ENCODE data around the gene CAMTA1. TPM values are rescaled to one million over a fixed set of nuclear protein-coding genes. Genes with fewer than 3 reads are reported as not detected.

The CAMTA1 gene
- total and polyA plus RNA-seq, 4 donors, result 18.0 to 93.5 (median 35.8) TPM

DNA sequence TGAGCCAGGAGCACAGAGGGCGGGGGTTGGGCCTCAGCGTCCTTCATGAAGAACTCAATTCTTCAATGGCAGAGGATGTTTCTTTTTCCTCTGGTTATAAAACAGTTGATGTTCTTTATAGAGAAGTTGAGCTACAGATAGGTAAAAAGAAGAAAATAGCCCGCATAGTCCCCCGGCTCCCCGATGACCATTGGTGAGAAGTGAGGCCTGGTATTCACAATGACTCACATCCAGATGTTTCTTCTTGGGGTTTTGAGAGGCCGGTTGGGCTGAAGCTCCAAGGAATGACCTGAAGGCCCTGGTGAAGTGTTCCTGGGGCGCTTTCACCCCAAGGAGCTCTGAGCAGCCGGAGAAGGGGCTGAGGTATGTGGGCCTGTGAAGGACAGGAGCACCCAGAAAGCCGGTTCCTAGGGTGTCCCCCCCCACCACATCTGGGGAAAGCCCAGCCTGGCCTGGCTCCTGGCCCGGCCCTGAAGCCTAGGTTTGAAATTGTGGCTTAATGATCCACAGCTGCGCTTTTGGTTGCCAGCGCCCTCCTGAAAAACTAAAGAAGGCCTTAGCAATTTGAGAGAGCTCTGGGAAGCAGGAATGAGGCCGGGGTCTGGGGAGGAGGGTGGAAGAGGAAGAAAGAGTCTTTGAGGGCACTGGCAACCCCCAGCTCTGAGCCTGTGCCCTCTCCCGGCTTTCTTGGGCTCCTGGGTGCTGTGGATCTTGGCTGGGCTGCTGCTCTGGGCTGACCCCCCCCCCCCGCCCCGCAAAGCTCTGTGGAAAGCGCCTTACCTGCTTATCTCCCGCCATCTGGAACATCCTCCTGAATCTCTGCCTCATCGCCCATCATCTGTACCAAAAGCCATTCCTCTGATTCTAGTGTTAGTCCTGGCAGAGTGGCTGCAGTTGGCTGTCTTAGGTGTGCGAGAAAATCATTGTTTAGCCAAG lies 444.7 kb downstream of the CAMTA1 start:
- Histone ChIP-seq H3K9ac (ENCODE audit: low read depth in 1 of 2, low read length in 2 of 2) (no peak overlapping the region), H3K27me3 (ENCODE audit: control insufficient read depth in 4 of 4, insufficient read depth in 4 of 4, low read length in 3 of 4) (no peaks in the 10 kb centered on the region), H3K4me3 (ENCODE audit: low read depth in 1 of 3, low read length in 3 of 3) (no peak overlapping the region), H3K36me3 (ENCODE audit: control insufficient read depth in 4 of 4, insufficient read depth in 3 of 4, low read depth in 1 of 4, low read length in 3 of 4) (no peaks in the 10 kb centered on the region), H3K9me3 (ENCODE audit: control insufficient read depth in 4 of 4, low read length in 3 of 4) (no peaks in the 10 kb centered on the region), H3K27ac (ENCODE audit: low read depth in 1 of 2, low read length in 2 of 2) (no peak overlapping the region), H3K4me1 (ENCODE audit: control insufficient read depth in 4 of 4, insufficient read depth in 4 of 4, low read length in 3 of 4) (no peaks in the 10 kb centered on the region)
- peak; percentile 17 for DNase-seq (ENCODE audit: low spot score)
- TF ChIP-seq TAF1 (conservative IDR thresholded peaks at IDR 0.05) (no peak), EGR1 (IDR thresholded peaks at IDR 0.05; ENCODE audit: low read depth in 2 of 2) (no peak), SP1 (IDR thresholded peaks at IDR 0.05) (no peak), FOXA1 (IDR thresholded peaks at IDR 0.05) (no peak), FOXA2 (IDR thresholded peaks at IDR 0.05) (no peak), HNF4A (conservative IDR thresholded peaks at IDR 0.05) (no peak), RXRA (IDR thresholded peaks at IDR 0.05) (no peak), NR2F2 (IDR thresholded peaks at IDR 0.05) (no peak), JUND (IDR thresholded peaks at IDR 0.05) (no peak), YY1 (IDR thresholded peaks at IDR 0.05) (no peak)
- TF ChIP-seq, protein P1, sequence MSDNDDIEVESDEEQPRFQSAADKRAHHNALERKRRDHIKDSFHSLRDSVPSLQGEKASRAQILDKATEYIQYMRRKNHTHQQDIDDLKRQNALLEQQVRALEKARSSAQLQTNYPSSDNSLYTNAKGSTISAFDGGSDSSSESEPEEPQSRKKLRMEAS (IDR thresholded peaks at IDR 0.05), result no peak
- TF ChIP-seq, protein P2, sequence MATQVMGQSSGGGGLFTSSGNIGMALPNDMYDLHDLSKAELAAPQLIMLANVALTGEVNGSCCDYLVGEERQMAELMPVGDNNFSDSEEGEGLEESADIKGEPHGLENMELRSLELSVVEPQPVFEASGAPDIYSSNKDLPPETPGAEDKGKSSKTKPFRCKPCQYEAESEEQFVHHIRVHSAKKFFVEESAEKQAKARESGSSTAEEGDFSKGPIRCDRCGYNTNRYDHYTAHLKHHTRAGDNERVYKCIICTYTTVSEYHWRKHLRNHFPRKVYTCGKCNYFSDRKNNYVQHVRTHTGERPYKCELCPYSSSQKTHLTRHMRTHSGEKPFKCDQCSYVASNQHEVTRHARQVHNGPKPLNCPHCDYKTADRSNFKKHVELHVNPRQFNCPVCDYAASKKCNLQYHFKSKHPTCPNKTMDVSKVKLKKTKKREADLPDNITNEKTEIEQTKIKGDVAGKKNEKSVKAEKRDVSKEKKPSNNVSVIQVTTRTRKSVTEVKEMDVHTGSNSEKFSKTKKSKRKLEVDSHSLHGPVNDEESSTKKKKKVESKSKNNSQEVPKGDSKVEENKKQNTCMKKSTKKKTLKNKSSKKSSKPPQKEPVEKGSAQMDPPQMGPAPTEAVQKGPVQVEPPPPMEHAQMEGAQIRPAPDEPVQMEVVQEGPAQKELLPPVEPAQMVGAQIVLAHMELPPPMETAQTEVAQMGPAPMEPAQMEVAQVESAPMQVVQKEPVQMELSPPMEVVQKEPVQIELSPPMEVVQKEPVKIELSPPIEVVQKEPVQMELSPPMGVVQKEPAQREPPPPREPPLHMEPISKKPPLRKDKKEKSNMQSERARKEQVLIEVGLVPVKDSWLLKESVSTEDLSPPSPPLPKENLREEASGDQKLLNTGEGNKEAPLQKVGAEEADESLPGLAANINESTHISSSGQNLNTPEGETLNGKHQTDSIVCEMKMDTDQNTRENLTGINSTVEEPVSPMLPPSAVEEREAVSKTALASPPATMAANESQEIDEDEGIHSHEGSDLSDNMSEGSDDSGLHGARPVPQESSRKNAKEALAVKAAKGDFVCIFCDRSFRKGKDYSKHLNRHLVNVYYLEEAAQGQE (IDR thresholded peaks at IDR 0.05), result no peak
- TF ChIP-seq, protein P3, sequence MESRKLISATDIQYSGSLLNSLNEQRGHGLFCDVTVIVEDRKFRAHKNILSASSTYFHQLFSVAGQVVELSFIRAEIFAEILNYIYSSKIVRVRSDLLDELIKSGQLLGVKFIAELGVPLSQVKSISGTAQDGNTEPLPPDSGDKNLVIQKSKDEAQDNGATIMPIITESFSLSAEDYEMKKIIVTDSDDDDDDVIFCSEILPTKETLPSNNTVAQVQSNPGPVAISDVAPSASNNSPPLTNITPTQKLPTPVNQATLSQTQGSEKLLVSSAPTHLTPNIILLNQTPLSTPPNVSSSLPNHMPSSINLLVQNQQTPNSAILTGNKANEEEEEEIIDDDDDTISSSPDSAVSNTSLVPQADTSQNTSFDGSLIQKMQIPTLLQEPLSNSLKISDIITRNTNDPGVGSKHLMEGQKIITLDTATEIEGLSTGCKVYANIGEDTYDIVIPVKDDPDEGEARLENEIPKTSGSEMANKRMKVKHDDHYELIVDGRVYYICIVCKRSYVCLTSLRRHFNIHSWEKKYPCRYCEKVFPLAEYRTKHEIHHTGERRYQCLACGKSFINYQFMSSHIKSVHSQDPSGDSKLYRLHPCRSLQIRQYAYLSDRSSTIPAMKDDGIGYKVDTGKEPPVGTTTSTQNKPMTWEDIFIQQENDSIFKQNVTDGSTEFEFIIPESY (IDR thresholded peaks at IDR 0.05), result no peak
- 85% methylated on average over 20 of the region's 20 CpGs for WGBS

DNA sequence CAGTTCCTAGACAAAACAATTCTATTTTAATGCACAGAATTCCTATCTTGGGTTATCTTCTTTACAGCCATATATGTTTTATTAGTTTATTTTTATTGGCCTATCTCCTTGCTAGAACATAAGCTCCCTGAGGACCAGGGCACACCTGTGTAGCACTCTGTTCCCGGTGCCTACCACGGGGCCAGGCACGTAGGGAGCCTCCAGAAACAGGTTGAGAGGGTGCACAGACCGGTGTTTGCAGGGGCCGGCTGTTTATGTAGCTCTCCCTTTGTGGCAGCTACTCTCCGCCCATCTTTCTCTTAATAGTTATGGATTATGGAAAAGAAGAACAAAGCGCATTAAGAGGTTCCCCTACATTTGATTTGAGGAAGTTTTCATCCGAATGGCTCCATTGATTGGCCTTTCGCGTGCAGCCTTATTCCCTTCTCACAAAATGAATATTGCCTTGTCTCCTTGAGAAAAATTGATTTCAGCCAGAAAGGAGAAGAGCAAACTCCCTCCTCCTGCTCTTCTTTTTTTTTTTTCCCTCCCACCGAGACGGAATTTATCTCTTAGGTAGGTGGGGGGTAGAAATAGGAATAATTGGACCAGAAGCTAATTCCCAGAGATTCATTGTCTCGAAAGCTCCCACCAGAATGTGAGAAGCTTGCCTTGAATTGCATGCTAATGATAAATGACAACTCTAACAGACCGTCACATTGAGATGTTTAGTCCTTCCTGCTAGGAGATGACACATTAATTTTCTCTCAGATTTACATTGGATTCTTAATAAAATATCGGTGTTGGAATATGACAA lies 447.4 kb downstream of the CAMTA1 start:
- H3K4me3 ChIP-seq (ENCODE audit: low read depth in 1 of 3, low read length in 3 of 3), result no peak overlapping the region
- no peaks in the 10 kb centered on the region for H3K27me3 ChIP-seq (ENCODE audit: control insufficient read depth in 4 of 4, insufficient read depth in 4 of 4, low read length in 3 of 4)
- WGBS, result 89% methylated on average over 15 of the region's 15 CpGs
- TF ChIP-seq JUND (IDR thresholded peaks at IDR 0.05), result no peak
- TF ChIP-seq RAD21 (IDR thresholded peaks at IDR 0.05), result no peak
- no peak for TF ChIP-seq HNF4A (conservative IDR thresholded peaks at IDR 0.05)
- TF ChIP-seq FOXA1 (IDR thresholded peaks at IDR 0.05), result no peak
- no peak for TF ChIP-seq HNF4G (IDR thresholded peaks at IDR 0.05)
- no peak for TF ChIP-seq NR2F2 (IDR thresholded peaks at IDR 0.05)
- TF ChIP-seq, protein P2 (IDR thresholded peaks at IDR 0.05), result no peak
- no peak for TF ChIP-seq FOXA2 (IDR thresholded peaks at IDR 0.05)
- TF ChIP-seq, protein P3 (IDR thresholded peaks at IDR 0.05), result no peak
- no peak for TF ChIP-seq TAF1 (conservative IDR thresholded peaks at IDR 0.05)
- peak; percentile 19 for DNase-seq (ENCODE audit: low spot score)
- no peak overlapping the region for H3K27ac ChIP-seq (ENCODE audit: low read depth in 1 of 2, low read length in 2 of 2)
- H3K36me3 ChIP-seq (ENCODE audit: control insufficient read depth in 4 of 4, insufficient read depth in 3 of 4, low read depth in 1 of 4, low read length in 3 of 4), result no peaks in the 10 kb centered on the region
- H3K4me1 ChIP-seq (ENCODE audit: control insufficient read depth in 4 of 4, insufficient read depth in 4 of 4, low read length in 3 of 4), result no peaks in the 10 kb centered on the region
- no peaks in the 10 kb centered on the region for H3K9me3 ChIP-seq (ENCODE audit: control insufficient read depth in 4 of 4, low read length in 3 of 4)
- H3K9ac ChIP-seq (ENCODE audit: low read depth in 1 of 2, low read length in 2 of 2), result no peak overlapping the region

Measured in liver (tissue), 9 donors.